ENCODE measurements around the gene CAV3.
A peak's percentile ranks its signal among the peaks of the same experiment; 100 is the strongest.

CAV3 gene

DNA sequence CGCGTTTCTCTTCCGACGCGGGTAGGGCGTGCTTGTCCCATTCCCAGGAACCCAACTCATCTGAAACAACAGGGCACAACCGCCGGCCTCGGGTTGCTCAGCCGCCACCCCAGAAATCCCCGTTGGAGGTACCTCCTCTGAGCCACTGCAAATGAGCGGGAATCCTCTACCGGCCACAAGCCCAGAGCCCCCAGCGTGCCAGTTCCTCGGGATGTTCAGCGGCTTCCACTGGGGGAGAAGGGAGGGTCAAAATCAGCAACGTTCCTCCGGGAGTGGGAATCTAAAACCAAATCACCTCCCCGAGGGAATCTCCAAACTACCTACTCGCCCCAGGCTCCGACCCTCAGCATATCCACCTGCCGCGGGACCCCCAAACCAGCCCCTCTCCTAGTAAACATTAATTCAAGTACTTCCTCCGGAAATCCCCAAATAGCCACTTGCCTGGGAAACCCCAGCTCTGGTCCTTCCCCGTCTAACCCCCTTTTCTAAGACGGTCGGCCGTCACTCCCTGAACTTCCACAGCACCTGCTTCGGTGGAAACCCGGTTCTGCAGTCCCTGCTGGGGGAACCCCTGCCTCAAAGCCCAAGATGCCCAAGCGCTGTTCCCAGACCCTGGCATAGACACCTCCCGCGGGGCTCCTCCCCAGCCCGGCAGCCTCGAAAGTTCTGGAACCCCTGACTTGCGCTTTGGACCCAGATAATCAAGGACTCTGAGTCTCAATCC is 34.9 kb downstream of the CAV3 start:
- Histone ChIP-seq H3K9me3 (ENCODE audit: control insufficient read depth, low read length) (no peaks in the 10 kb centered on the region), H3K4me3 (ENCODE audit: insufficient read depth, low read depth, low read length, poor library complexity, severe bottlenecking) (no peak overlapping the region), H3K27me3 (replicated peaks; ENCODE audit: control insufficient read depth, insufficient read depth, low read length, poor library complexity, severe bottlenecking) (peaks cover 21% of the 10 kb centered on the region), H3K4me1 (ENCODE audit: control insufficient read depth, insufficient read depth, low read length, poor library complexity, severe bottlenecking) (no peaks in the 10 kb centered on the region), H3K27ac (ENCODE audit: insufficient read depth, low read length, poor library complexity, severe bottlenecking) (no peak overlapping the region), H3K36me3 (ENCODE audit: control insufficient read depth, insufficient read depth, low read length) (no peaks in the 10 kb centered on the region)
- no peak for DNase-seq

DNA sequence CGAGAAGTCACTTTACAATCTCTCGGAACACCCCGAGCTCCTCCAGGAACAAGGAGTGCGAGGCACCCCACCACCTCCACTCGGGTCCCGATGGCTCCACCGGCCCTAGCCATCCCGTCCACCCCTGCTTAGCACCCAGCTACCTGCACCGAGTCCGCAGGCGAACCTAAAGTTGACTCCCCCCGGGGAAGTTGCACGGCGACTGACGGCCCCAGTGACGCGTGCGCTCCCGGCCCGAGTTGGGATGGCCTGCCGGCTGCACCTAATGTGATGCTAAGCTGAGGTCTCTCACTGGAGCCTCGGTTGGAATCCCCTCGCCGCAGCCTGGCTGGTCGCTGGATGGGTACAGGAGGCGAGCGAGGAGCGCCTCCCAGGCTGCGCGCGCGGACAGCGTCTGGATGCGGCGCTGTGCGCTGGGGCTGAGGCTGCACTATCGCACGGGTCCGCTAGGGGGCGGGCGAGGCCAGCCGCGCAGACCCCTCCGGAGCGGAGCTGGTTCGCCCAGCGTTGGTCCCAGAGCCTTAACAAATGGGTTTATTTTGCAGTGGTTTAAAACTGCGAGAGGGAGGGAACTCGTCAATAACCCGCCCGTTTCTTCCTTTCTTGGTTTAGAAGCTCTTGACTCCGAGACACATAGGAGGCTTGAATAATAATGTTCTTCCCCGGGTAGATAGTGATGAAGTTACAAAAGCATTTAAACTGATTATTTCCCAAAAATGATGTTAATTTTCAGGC is 35.7 kb downstream of the CAV3 start, which contains the start of gene OXTR:
TSS of gene OXTR (minus strand) at position 526 of the 735 bp plus-strand sequence. CDS start 1,426 bp downstream, outside the sequence.
- H3K9me3 ChIP-seq (ENCODE audit: control insufficient read depth, low read length): no peaks in the 10 kb centered on the region
- H3K4me1 ChIP-seq (ENCODE audit: control insufficient read depth, insufficient read depth, low read length, poor library complexity, severe bottlenecking): no peaks in the 10 kb centered on the region
- H3K4me3 ChIP-seq (ENCODE audit: insufficient read depth, low read depth, low read length, poor library complexity, severe bottlenecking): peak within 1 kb of the TSS; percentile 7
- H3K27ac ChIP-seq (ENCODE audit: insufficient read depth, low read length, poor library complexity, severe bottlenecking): no peak within 1 kb of the TSS
- peaks cover 21% of the 10 kb centered on the region for H3K27me3 ChIP-seq (replicated peaks; ENCODE audit: control insufficient read depth, insufficient read depth, low read length, poor library complexity, severe bottlenecking)
- DNase-seq: no peak
- no peaks in the 10 kb centered on the region for H3K36me3 ChIP-seq (ENCODE audit: control insufficient read depth, insufficient read depth, low read length)

DNA sequence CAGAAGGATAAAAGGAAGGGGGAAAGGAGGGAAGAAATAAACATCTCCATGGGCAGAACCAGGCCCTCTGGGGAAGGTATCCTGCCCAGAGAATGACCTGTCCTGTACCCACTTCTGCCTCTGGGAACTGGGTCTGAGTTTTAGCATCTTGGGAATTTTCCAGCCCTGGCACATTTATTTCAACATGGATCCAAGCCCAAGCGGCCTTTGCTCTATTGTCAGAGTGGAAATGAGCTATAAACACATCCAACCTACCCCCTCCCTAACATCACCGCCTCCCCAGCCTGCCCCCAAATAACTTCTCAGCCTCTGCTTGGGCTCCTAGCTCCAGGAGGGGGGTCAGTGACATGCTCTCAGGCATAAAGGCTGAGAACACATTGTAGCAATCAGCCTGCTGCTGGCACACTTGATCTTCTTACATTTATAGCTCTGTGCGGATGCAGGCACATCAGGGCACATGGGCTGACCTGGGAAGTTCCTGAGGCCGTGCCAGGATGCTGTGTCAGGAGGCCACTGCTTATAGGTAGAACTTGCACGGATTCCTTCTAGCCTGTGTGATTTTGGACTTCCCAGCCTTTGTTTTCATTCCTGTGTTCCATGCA is 40.4 kb downstream of the CAV3 start:
- Histone ChIP-seq H3K4me3 (ENCODE audit: insufficient read depth, low read depth, low read length, poor library complexity, severe bottlenecking) (no peak overlapping the region), H3K27me3 (replicated peaks; ENCODE audit: control insufficient read depth, insufficient read depth, low read length, poor library complexity, severe bottlenecking) (peaks cover 10% of the 10 kb centered on the region), H3K4me1 (ENCODE audit: control insufficient read depth, insufficient read depth, low read length, poor library complexity, severe bottlenecking) (no peaks in the 10 kb centered on the region), H3K36me3 (ENCODE audit: control insufficient read depth, insufficient read depth, low read length) (no peaks in the 10 kb centered on the region), H3K27ac (ENCODE audit: insufficient read depth, low read length, poor library complexity, severe bottlenecking) (no peak overlapping the region), H3K9me3 (ENCODE audit: control insufficient read depth, low read length) (no peaks in the 10 kb centered on the region)
- DNase-seq: no peak

DNA sequence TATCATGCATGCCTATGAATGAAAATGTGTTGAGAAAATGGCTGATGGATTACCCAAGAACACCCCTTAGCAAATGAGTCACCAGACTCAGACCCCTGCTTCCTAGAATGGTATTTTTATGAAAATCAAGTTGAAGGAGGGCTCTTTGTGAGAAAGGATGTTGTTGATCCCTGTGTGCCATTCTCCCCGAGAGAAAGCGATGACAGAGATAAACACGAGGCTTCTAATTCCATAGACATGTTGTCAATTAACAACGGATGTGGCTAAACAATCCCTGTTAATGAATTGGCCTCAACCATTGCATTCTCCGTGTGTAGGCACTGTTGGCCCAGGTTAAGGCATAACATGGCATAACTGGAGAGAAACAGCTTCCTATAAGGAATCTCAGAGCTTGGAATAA is 41.6 kb downstream of the CAV3 start:
- H3K9me3 ChIP-seq (ENCODE audit: control insufficient read depth, low read length): no peaks in the 10 kb centered on the region
- no peaks in the 10 kb centered on the region for H3K4me1 ChIP-seq (ENCODE audit: control insufficient read depth, insufficient read depth, low read length, poor library complexity, severe bottlenecking)
- no peak overlapping the region for H3K27ac ChIP-seq (ENCODE audit: insufficient read depth, low read length, poor library complexity, severe bottlenecking)
- H3K4me3 ChIP-seq (ENCODE audit: insufficient read depth, low read depth, low read length, poor library complexity, severe bottlenecking): no peak overlapping the region
- H3K36me3 ChIP-seq (ENCODE audit: control insufficient read depth, insufficient read depth, low read length): no peaks in the 10 kb centered on the region
- no peak for DNase-seq
- H3K27me3 ChIP-seq (replicated peaks; ENCODE audit: control insufficient read depth, insufficient read depth, low read length, poor library complexity, severe bottlenecking): peaks cover 5% of the 10 kb centered on the region

DNA sequence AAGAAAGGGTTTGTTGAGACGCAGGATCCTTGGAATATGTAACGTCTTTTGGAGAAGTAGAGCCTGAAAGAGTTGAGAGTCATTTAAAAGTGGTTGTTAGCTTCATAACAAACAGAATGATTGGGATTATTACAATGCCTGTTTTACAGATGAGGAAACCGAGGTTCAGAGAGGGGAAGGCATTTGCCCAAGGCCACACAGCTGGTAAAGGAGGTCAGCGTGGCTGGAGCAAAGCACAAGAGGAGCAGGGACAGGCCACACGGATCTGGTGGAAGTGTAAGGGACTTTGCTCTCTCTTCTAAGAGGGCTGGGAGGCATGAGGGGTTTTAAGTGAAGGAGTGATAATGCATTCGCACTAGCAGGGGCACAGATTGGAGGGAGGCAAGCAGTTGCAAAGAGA is 42.0 kb downstream of the CAV3 start:
- H3K4me1 ChIP-seq (ENCODE audit: control insufficient read depth, insufficient read depth, low read length, poor library complexity, severe bottlenecking): no peaks in the 10 kb centered on the region
- DNase-seq: no peak
- H3K4me3 ChIP-seq (ENCODE audit: insufficient read depth, low read depth, low read length, poor library complexity, severe bottlenecking): no peak overlapping the region
- peaks cover under 1% of the 10 kb centered on the region for H3K27me3 ChIP-seq (replicated peaks; ENCODE audit: control insufficient read depth, insufficient read depth, low read length, poor library complexity, severe bottlenecking)
- no peak overlapping the region for H3K27ac ChIP-seq (ENCODE audit: insufficient read depth, low read length, poor library complexity, severe bottlenecking)
- H3K36me3 ChIP-seq (ENCODE audit: control insufficient read depth, insufficient read depth, low read length): no peaks in the 10 kb centered on the region
- no peaks in the 10 kb centered on the region for H3K9me3 ChIP-seq (ENCODE audit: control insufficient read depth, low read length)

DNA sequence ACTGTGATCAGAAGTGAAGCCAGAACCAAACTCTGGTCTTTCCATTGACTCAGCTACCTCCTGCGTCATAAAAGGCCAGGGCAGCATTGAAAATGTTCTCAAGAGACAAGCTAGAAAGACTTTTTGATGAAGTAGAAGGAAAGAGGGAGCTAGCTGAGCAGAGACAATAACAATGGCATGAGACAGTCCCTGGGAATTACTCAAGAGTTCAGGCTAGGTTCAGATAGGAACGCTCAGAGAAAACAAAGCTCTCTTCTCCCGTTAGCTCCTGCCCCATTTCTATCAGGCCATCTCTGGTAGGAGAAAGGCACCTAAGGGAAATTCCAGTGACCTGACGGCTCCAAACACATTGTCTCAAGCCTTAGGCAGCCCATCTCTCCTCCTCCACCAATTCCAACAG is 42.8 kb downstream of the CAV3 start:
- Histone ChIP-seq H3K4me1 (ENCODE audit: control insufficient read depth, insufficient read depth, low read length, poor library complexity, severe bottlenecking) (no peaks in the 10 kb centered on the region), H3K27me3 (replicated peaks; ENCODE audit: control insufficient read depth, insufficient read depth, low read length, poor library complexity, severe bottlenecking) (no peaks in the 10 kb centered on the region)
- DNase-seq: no peak

DNA sequence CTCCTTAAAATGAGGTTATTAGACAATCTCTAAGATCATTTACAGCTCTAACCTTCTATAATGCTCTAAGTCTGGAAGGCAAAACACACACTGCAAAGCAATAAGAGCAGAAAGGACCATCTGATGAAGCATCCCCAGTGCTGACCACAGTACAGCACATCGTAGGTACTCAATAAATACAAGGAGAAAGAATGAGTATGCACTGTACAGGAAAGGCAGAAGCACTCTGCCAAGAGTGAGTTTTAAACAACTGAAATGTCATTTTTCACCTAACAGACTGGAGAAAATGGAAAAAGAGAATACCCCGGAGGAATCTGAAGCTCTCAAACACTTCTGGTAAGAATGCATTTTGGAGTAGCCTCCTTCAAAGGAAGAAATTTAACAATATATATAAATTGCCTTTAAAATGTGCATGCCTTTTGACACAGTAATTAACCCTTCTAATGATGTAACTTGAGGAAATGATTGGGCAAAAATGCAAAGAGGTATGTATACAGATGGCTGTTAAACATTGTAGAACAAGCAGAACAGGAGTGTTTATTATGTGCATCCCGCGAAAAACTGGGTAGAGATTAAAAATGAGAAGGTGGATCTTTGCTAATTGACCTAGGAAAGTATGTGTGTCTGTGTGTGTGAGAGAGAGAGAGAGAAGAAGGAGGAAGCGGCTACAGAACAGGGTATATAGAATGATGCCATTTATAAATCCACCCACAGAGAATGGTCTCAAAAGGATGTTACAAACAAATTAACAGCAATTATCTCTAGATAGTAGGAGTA is 43.8 kb downstream of the CAV3 start:
- H3K9me3 ChIP-seq (ENCODE audit: control insufficient read depth, low read length): no peaks in the 10 kb centered on the region
- no peak overlapping the region for H3K27ac ChIP-seq (ENCODE audit: insufficient read depth, low read length, poor library complexity, severe bottlenecking)
- no peak overlapping the region for H3K4me3 ChIP-seq (ENCODE audit: insufficient read depth, low read depth, low read length, poor library complexity, severe bottlenecking)
- H3K27me3 ChIP-seq (replicated peaks; ENCODE audit: control insufficient read depth, insufficient read depth, low read length, poor library complexity, severe bottlenecking): no peaks in the 10 kb centered on the region
- H3K4me1 ChIP-seq (ENCODE audit: control insufficient read depth, insufficient read depth, low read length, poor library complexity, severe bottlenecking): no peaks in the 10 kb centered on the region
- DNase-seq: no peak
- H3K36me3 ChIP-seq (ENCODE audit: control insufficient read depth, insufficient read depth, low read length): no peaks in the 10 kb centered on the region

More for the DNA sequence above, 42.8 kb downstream of the CAV3 start:
- Histone ChIP-seq H3K27ac (ENCODE audit: insufficient read depth, low read length, poor library complexity, severe bottlenecking) (no peak overlapping the region), H3K36me3 (ENCODE audit: control insufficient read depth, insufficient read depth, low read length) (no peaks in the 10 kb centered on the region), H3K4me3 (ENCODE audit: insufficient read depth, low read depth, low read length, poor library complexity, severe bottlenecking) (no peak overlapping the region), H3K9me3 (ENCODE audit: control insufficient read depth, low read length) (no peaks in the 10 kb centered on the region)

DNA sequence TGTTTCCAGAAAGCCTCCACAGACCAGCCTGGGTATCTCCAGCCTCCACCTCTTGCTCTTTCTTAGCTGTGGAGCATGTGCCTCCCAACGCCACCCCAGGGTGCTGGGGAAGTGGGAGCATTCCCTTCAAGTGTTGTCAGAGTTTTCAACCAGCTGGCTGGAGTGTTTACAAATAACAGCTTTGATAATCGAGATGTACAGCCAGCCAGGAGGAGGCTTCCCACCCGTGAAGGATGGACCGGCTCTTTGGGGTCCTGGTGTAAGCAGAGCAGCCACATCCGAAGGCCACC is 44.3 kb downstream of the CAV3 start:
- H3K4me1 ChIP-seq (ENCODE audit: control insufficient read depth, insufficient read depth, low read length, poor library complexity, severe bottlenecking): no peaks in the 10 kb centered on the region
- no peaks in the 10 kb centered on the region for H3K36me3 ChIP-seq (ENCODE audit: control insufficient read depth, insufficient read depth, low read length)
- no peak overlapping the region for H3K4me3 ChIP-seq (ENCODE audit: insufficient read depth, low read depth, low read length, poor library complexity, severe bottlenecking)
- no peak for DNase-seq
- H3K9me3 ChIP-seq (ENCODE audit: control insufficient read depth, low read length): no peaks in the 10 kb centered on the region
- H3K27me3 ChIP-seq (replicated peaks; ENCODE audit: control insufficient read depth, insufficient read depth, low read length, poor library complexity, severe bottlenecking): no peaks in the 10 kb centered on the region
- H3K27ac ChIP-seq (ENCODE audit: insufficient read depth, low read length, poor library complexity, severe bottlenecking): no peak overlapping the region

DNA sequence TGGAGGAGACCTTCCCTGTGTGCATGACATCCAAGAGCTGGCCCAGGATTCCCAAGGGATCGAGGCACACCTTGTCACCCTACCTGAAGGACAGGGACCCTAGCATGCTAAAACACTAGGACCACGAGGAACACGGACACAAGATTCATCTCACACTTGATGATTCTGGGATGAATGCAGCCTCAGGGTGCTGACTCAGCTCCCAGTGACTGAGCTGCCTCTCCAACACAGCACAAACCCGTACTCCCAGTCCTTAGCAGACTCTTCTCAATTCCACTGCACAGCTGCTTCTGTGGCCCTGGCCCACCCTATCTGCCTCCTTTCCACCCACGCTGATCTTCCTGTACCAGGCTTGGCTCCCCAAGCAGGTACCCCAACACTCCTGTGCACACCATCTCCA is 44.9 kb downstream of the CAV3 start:
- H3K27me3 ChIP-seq (replicated peaks; ENCODE audit: control insufficient read depth, insufficient read depth, low read length, poor library complexity, severe bottlenecking): no peaks in the 10 kb centered on the region
- H3K4me1 ChIP-seq (ENCODE audit: control insufficient read depth, insufficient read depth, low read length, poor library complexity, severe bottlenecking): no peaks in the 10 kb centered on the region
- no peaks in the 10 kb centered on the region for H3K36me3 ChIP-seq (ENCODE audit: control insufficient read depth, insufficient read depth, low read length)
- no peak overlapping the region for H3K4me3 ChIP-seq (ENCODE audit: insufficient read depth, low read depth, low read length, poor library complexity, severe bottlenecking)
- H3K9me3 ChIP-seq (ENCODE audit: control insufficient read depth, low read length): no peaks in the 10 kb centered on the region
- H3K27ac ChIP-seq (ENCODE audit: insufficient read depth, low read length, poor library complexity, severe bottlenecking): no peak overlapping the region
- DNase-seq: no peak
